GM18508 (cell line): ENCODE measurements around the gene RNF175.
"Not testable (repeated sequence)": the region's sequence is repeated elsewhere in the genome, so short reads cannot be mapped to it uniquely, and the experiment has no call there.

Experiments
- ATAC-seq: cut with Tn5 transposase; IDR thresholded peaks from one replicate; pipeline ENCODE4 v1.9.1; 2021; ENCODE audit warnings: moderate number of reproducible peaks; ENCODE audit not compliant: insufficient read depth, unreplicated experiment

The RNF175 gene

GRCh38 chr4:153684971-153685371 is 74.9 kb downstream of the RNF175 start:
- ATAC-seq, result no peak

GRCh38 chr4:153684182-153684970 is 75.4 kb downstream of the RNF175 start, which contains the start of gene TLR2:
TSS of gene TLR2 (plus strand) at chr4:153684280. CDS start at chr4:153702908, 18,628 bp downstream.
- ATAC-seq, result no peak

- ATAC-seq, result no peak
Observed at GRCh38 chr4:153683763-153684181, 76.1 kb downstream of the RNF175 start.

- ATAC-seq, result no peak
Observed at GRCh38 chr4:153679486-153679885, 80.3 kb downstream of the RNF175 start.

GRCh38 chr4:153676984-153677383 is 82.8 kb downstream of the RNF175 start:
- ATAC-seq, result no peak

- ATAC-seq, result no peak
Observed at GRCh38 chr4:153676486-153676885, 83.3 kb downstream of the RNF175 start.

- ATAC-seq, result no peak
Observed at GRCh38 chr4:153669838-153670237, 90.0 kb downstream of the RNF175 start.

- ATAC-seq, result no peak
Observed at GRCh38 chr4:153668647-153669046, 91.2 kb downstream of the RNF175 start.

GRCh38 chr4:153666505-153666904 is 93.3 kb downstream of the RNF175 start:
- not testable (repeated sequence) for ATAC-seq

- ATAC-seq, result no peak
Observed at GRCh38 chr4:153663667-153664066, 96.2 kb downstream of the RNF175 start.

GRCh38 chr4:153661908-153662307 is 97.9 kb downstream of the RNF175 start:
- no peak for ATAC-seq

- no peak for ATAC-seq
Observed at GRCh38 chr4:153661215-153661822, 98.5 kb downstream of the RNF175 start.
